HG02840 (cell line): ENCODE results near the gene SLC26A4.
A peak's percentile ranks its signal among the peaks of the same experiment; 100 is the strongest.
"Not testable (repeated sequence)": the region's sequence is repeated elsewhere in the genome, so short reads cannot be mapped to it uniquely, and the experiment has no call there.

Source experiments
- ATAC-seq: cut with Tn5 transposase; IDR thresholded peaks from one replicate; pipeline ENCODE4 v1.9.1; 2021; ENCODE audit warnings: mild to moderate bottlenecking, moderate library complexity, moderate number of reproducible peaks; ENCODE audit not compliant: unreplicated experiment, low FRiP score

SLC26A4 gene

GRCh38 chr7:107660381-107661080, at the start of gene SLC26A4:
Gene SLC26A4 (plus strand): TSS chr7:107660828. CDS start chr7:107661642, 814 bp downstream.
- no peak for ATAC-seq

GRCh38 chr7:107613439-107613838, 47.2 kb upstream of the SLC26A4 start:
- no peak for ATAC-seq

DNA sequence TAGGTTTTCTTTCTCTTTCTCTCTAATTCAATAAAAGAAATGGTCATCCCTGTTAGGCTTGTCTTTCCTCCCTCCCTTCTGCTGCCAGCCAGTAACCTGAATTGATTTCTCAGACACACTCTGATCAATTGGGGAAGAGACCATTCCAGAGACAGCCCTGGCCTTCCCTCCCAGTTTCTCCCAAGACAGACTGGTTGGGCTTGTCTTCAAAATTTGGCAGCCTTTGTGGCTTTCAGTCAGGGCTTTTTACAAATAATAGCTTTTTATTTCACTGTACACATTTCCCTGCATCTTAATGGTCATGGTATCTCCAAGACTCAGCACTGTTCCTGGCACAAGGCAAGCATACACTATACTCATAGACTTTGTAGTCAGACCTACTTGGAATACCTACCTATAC, 46.7 kb upstream of the SLC26A4 start:
- no peak for ATAC-seq

DNA sequence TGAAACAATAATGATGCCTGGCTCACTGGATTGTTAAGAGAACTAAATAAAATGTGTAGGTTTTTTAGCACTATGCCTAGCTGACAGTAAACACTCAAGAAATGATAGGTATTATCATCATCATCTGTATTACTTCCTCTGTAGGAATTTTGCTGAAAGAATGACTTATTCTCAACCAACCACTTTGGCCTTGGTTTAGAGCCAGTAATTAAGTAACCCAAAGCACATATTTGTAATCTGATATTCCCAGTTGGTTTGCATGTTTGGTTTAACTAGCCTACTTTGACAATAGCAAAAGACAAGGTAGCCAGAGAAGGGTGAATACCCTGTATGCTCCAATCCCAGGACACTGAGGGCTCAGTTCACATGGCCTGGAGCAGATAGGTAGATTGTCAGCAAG, 46.2 kb upstream of the SLC26A4 start:
- ATAC-seq, result no peak

- no peak for ATAC-seq
These were observed 44.5 kb upstream of the SLC26A4 start for GRCh38 chr7:107615910-107616680.

GRCh38 chr7:107622429-107622828, 38.2 kb upstream of the SLC26A4 start:
- no peak for ATAC-seq

DNA sequence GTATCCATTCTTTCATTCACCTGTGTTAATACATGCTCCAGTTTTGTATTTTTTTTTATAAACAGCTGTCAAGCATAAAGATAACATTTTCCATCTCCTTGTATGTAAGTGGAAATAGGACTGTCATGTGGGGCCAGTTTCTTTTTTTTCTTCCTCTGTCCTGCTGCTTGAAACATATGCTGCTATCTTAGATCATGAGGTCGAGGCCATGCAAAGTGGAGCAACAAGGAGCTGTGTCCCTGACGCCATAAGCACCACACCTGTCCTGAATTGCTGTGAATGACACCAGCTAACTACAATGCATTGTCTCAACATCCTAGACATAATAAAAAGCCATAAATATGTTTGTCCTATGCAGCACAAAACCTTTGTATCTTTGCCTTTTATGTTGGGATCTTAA, 37.7 kb upstream of the SLC26A4 start:
- ATAC-seq, result no peak

DNA sequence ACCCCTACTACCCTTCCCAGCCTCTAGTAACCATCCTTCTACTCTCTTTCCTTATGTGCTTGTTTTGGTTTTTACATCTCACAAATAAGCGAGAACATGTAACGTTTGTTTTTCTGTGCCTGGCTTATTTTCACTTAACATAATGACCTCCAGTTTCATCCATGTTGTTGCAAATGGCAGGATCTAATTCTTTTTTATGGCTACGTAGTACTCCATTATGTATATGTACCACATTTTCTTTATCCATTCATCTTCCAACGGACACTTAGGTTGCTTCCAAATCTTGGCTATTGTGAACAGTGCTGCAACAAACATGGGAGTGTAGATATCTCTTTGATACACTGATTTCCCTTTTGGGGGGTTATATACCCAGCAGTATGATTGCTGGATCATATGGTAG, 33.6 kb upstream of the SLC26A4 start:
- ATAC-seq, result no peak

- ATAC-seq, result no peak
These were observed 32.1 kb upstream of the SLC26A4 start for GRCh38 chr7:107628461-107629064.

GRCh38 chr7:107630342-107630741, 30.3 kb upstream of the SLC26A4 start:
- ATAC-seq, result no peak

- no peak for ATAC-seq
These were observed 28.8 kb upstream of the SLC26A4 start for GRCh38 chr7:107631588-107632491.

- ATAC-seq, result no peak
These were observed 28.1 kb upstream of the SLC26A4 start for GRCh38 chr7:107632492-107632865.

GRCh38 chr7:107638594-107638993, 22.0 kb upstream of the SLC26A4 start:
- ATAC-seq, result peak; percentile 94

DNA sequence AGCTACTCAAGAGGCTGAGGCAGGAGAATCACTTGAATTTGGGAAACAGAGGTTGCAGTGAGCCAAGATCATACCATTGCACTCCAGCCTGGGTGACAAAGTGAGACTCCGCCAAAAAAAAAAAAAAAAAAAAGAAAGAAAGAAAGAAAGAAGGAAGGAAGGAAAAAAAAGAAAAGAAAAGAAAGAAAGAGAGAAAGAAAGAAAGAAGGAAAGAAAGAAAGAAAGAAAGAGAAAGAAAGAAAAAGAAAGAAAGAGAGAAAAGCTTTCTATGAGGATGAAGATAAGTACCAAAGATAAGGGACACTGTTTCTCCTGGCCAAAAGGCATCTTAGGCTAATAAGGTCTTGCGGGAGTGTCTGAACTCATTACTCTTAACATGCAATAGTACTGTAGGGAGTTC, 21.6 kb upstream of the SLC26A4 start:
- not testable (repeated sequence) for ATAC-seq

DNA sequence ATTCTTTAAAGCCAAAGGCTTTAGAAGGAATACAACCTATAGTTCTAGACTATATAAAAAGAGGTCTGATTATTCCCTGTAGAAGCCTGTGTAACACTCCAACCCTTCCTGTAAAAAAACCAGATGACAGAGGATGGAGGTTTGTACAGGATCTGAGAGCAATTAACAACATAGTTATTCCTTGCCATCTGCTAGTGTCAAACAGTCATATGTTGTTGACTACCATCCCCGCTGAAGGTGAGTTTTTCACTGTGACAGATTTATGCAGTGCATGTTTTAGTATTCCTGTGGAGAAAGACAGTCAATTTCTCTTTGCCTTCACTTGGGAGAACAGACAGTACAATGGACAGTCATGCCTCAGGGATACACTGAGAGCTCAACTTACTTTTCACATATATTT, 19.0 kb upstream of the SLC26A4 start:
- ATAC-seq, result no peak

GRCh38 chr7:107642501-107642900, 18.1 kb upstream of the SLC26A4 start:
- ATAC-seq, result no peak

- ATAC-seq, result no peak
These were observed 17.2 kb upstream of the SLC26A4 start for GRCh38 chr7:107643407-107643806.

GRCh38 chr7:107643938-107644308, 16.7 kb upstream of the SLC26A4 start:
- no peak for ATAC-seq

- no peak for ATAC-seq
These were observed 16.2 kb upstream of the SLC26A4 start for GRCh38 chr7:107644309-107644974.

DNA sequence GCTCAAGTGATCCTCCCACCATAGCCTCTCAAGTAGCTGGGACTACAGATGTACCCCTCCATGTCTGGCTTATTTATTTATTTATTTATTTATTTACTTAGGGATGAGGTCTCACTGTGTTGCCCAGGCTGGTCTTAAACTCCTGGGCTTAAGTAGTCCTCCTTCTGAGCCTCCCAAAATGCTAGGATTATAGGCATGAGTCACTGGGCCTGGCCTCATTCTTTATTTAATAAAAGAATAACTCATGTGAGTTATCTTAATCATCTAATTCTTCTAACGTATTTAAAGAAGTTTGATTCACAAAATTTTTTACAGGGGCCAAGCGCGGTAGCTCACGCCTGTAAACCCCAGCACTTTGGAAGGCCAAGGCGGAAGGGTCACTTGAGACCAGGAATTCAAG, 8.0 kb upstream of the SLC26A4 start:
- ATAC-seq, result no peak
